ENCODE data around the gene IGSF1.

IGSF1 gene, protein sequence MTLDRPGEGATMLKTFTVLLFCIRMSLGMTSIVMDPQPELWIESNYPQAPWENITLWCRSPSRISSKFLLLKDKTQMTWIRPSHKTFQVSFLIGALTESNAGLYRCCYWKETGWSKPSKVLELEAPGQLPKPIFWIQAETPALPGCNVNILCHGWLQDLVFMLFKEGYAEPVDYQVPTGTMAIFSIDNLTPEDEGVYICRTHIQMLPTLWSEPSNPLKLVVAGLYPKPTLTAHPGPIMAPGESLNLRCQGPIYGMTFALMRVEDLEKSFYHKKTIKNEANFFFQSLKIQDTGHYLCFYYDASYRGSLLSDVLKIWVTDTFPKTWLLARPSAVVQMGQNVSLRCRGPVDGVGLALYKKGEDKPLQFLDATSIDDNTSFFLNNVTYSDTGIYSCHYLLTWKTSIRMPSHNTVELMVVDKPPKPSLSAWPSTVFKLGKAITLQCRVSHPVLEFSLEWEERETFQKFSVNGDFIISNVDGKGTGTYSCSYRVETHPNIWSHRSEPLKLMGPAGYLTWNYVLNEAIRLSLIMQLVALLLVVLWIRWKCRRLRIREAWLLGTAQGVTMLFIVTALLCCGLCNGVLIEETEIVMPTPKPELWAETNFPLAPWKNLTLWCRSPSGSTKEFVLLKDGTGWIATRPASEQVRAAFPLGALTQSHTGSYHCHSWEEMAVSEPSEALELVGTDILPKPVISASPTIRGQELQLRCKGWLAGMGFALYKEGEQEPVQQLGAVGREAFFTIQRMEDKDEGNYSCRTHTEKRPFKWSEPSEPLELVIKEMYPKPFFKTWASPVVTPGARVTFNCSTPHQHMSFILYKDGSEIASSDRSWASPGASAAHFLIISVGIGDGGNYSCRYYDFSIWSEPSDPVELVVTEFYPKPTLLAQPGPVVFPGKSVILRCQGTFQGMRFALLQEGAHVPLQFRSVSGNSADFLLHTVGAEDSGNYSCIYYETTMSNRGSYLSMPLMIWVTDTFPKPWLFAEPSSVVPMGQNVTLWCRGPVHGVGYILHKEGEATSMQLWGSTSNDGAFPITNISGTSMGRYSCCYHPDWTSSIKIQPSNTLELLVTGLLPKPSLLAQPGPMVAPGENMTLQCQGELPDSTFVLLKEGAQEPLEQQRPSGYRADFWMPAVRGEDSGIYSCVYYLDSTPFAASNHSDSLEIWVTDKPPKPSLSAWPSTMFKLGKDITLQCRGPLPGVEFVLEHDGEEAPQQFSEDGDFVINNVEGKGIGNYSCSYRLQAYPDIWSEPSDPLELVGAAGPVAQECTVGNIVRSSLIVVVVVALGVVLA (N-terminal part only)

DNA sequence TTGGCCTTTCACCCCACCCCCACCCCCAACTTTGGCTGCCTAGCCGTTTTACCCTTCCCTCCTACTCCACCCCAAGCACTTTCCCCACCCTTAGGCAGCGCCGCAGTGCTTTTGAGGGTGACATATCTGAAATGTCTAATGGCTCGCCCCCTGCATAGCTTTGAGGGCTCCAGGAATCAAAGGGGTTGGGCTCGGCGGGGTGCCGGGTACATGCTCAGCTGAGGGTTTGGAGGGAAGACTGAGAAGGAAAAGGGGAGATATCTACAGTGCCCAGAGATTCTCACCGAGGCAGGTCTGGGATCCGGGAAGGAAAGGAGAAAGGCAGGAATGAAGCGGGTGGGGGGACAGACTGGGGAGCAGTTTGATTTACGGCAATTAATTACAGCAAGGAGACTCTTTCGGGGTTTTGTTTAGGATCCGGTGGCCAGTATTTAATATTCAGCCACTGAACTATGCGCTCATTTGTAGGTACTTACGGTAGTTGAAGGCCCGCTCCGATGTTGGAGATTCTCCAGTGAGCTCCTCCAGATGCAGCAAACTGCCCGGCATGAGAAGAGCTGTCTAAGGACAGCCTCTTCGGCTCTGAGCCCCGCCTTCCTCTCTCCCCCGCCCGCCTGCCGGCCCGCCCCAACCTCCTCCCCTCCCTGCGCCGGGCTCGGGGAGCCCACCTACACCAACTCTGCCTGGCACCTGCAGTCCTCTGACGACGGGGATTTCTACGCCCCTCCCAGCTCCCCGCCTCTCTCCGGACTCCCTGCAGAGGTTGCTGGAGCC is at the start of gene IGSF1:
IGSF1 (minus strand) TSS at position 569 of the 774 bp plus-strand sequence. CDS start 2,632 bp downstream, outside the sequence.
- DNase-seq (ENCODE audit: low spot score), result no peak

GRCh38 chrX:131332331-131332730 is 43.2 kb upstream of the IGSF1 start:
- peak; percentile 0 for DNase-seq (ENCODE audit: low spot score)

DNA sequence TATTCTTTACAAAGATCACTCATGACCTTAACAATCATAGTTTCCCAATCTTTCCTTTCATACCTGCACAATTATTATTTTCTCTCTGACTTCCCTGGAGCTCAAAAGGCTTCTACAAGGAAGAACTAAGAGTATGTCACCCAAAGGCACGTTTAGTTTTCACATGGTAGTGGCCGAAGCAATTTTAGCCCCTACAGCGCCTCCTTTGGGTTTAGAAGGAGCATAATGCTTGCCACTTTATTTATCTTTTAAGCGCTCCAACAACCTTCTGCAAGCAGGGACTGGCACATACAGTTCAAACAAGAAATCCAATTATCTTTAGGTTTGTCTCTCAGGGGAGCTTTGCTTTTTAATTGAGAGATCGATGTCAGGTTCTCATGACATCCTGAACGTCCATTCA is 42.0 kb upstream of the IGSF1 start:
- DNase-seq (ENCODE audit: low spot score), result no peak

- DNase-seq (ENCODE audit: low spot score), result no peak
Observed at GRCh38 chrX:131330735-131331134, 41.6 kb upstream of the IGSF1 start.

- DNase-seq (ENCODE audit: low spot score), result no peak
Observed at GRCh38 chrX:131322651-131323050, 33.5 kb upstream of the IGSF1 start.

- DNase-seq (ENCODE audit: low spot score), result no peak
Observed at GRCh38 chrX:131317326-131317725, 28.2 kb upstream of the IGSF1 start.

DNA sequence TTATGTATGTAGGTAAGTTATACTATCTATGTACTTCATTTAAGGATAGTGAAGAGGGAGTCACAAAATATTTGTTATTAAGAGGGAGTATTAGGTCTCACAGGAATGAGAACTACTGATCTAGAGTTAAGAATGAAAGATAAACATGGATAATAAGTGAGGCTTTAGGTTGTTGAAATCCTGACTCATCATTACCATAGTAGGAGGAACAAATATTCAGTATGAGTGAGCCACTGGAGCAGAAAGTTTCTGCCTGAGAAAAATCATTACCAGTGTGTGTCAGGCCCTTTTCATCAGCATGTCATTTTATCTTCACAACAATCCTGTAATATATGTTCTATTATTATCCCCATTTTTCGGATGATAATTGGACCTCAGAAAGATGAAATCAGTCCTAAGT is 27.2 kb upstream of the IGSF1 start:
- no peak for DNase-seq (ENCODE audit: low spot score)

GRCh38 chrX:131308980-131309379 is 19.9 kb upstream of the IGSF1 start:
- DNase-seq (ENCODE audit: low spot score), result no peak

- DNase-seq (ENCODE audit: low spot score), result no peak
Observed at GRCh38 chrX:131306601-131307000, 17.5 kb upstream of the IGSF1 start.

- peak; percentile 8 for DNase-seq (ENCODE audit: low spot score)
Observed at GRCh38 chrX:131305926-131306325, 16.8 kb upstream of the IGSF1 start.

GRCh38 chrX:131302701-131303100 is 13.6 kb upstream of the IGSF1 start:
- DNase-seq (ENCODE audit: low spot score), result no peak

DNA sequence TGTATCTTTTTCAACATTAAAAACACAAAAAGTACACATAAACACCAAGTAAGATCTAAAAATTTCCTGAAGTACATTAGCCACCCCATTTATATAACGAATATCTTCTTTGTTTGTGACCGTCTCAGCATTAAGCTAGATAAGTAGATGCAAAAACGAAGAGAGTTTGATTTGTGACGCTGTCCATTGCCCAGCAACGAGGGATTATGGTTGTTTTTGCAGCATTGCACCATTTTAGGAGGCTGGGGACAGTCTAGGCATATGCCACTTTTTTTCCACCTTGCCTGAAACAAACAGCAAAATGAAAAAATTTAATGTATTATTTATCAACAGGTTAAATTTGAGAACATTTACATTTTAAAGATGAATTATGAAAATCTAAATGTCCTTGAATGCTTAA is 12.0 kb upstream of the IGSF1 start:
- no peak for DNase-seq (ENCODE audit: low spot score)

DNA sequence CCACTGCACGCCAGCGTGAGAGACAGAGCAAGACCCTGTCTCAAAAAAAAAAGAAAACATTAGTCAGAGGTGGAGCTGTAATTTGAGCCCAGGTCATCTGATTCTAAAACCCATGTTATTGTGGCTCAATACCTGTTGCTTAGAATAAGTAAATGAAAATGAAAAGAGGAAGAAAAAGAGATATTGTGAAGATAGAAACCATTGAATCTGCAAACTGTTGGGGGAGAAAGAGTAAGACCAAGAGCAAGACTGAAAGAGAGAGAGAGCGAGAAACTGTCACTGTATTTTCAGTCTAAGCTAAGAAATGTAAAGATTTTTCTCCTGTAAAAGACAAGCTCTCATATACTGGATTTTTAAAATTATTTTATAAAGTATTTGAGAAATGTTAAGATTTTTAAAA is 9.7 kb upstream of the IGSF1 start:
- DNase-seq (ENCODE audit: low spot score), result no peak

DNA sequence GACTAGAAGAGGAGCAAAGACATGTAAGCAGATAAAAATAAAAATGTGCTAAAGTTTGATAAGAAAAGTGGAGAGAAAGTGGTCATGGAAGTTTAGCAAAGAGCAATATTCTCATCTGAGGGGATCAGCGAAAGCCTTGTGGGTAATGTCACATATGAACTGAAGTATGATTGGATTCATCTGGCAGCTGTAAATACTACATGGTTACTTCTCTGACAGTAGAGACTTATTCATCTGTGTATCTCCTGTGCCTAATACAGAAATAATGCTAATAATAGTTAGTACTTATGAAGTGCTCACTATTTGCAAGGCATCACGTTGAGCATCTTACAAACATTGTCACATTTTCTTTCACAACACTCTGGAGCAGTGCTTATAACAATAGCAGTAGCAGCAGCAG is 8.9 kb upstream of the IGSF1 start:
- no peak for DNase-seq (ENCODE audit: low spot score)

DNA sequence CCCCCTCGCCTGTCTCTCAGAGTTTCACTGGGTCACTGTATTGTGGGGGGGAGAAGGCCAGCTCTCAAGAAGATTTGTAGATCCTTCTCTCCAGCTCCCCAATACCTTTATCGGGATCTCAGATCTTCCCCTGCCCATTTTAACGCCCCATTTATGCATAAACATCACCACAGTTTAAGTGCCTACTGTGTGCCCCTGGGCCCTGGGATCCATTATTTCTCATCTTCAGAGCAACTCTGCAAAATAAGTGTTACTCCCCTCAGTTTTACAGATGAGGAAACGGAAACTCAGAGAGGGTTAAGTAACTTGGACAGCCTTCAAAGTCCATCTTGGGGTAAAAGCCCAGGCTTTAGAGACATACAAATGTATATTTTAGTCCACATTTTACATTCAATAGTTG is 421 bp upstream of the IGSF1 start:
- DNase-seq (ENCODE audit: low spot score), result no peak

DNA sequence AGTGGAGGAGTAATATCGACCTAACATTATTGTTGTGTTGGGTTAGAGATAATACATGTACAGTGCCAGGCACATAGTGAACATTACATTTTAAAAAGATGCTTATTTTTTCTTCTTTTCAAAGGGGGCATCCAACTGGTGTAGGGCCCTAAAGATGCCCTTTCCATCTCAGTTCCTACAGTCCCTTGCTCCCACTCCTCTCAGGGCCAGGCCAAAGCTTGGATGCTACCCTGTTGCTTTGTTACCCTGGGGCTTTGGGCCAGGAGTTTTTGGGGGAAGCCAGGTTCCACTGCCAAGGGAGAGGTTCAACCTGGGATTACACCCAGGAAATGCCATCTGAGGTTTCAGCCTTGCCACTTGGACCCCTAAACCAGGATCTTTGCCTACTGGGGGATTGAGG is 918 bp downstream of the IGSF1 start:
- no peak for DNase-seq (ENCODE audit: low spot score)

DNA sequence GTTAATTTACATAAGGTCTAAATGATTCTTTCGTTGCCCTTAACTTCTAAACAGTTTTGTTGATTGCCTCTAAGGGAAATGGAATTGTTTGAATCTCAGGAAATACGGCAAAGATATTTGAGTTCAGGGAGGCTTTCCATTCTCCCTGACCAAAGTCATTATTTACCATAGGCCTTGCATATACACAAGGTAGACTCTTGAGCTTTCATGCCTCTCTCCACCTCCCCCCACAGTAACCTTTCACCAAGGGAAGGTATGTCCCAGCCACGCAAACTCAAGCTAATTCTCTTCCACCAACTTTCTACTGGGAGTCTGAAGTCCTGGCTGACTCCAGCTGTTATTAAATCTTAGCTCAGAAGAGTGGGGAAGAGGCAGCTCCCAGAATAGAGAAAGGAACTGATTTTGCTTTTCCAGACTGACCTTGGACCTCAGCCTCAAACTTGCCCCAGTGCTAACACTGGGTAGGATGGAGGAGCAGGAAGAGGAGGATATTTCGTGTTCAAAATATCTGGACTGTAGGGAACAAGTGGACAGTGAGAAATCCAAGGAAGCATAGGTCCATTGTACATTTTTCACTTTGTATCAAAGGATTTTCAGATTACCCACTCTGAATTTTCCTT is 1.4 kb downstream of the IGSF1 start:
- DNase-seq (ENCODE audit: low spot score), result no peak

DNA sequence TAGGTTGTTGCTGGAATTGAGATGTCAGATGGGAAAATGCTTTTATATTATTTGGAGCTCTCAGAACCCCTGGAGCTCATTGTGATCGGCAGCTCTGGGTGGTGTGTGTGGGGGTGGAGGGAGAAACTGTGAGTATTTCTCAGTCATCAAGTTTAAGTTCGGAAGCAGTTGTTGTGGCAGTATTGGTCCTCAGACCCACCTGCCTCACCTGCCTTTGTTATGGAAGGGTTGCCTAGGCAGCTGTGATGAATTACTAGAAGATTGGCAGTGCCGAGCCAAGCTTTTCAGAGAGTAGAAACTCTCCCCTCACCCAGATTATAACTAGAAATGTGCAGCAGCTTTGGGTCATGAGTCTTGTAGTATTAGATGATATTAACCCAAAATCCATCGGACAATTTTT is 9.5 kb downstream of the IGSF1 start:
- no peak for DNase-seq (ENCODE audit: low spot score)

- DNase-seq (ENCODE audit: low spot score), result no peak
Observed at GRCh38 chrX:131279197-131279596, 9.9 kb downstream of the IGSF1 start.

- DNase-seq (ENCODE audit: low spot score), result no peak
Observed at GRCh38 chrX:131277543-131278136, 11.5 kb downstream of the IGSF1 start.

DNA sequence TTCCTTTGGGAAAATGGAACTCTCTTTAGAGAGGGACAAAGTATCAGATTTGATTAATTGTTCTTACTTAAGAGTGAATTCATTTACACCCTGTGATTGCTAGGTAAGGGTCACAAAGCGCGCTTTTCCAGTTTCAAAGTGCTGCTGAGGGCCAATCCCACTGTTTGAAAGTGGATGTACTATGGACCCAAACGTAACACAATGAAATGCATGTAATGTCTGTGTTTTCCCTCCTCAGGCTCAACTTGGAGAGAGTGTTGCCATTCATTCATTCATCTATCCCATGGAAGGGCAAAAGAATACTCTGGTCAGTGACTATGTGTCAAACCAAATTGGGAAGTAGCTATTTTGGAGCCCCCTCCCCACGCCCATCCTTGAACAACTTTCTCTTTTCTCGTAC is 16.1 kb downstream of the IGSF1 start:
- no peak for DNase-seq (ENCODE audit: low spot score)

Measured in SW480 (cell line).